ENCODE data around the gene ZNF225.
"Not testable (repeated sequence)": the region's sequence is repeated elsewhere in the genome, so short reads cannot be mapped to it uniquely, and the experiment has no call there.

Gene ZNF225

GRCh38 chr19:44113138-44113783 is at the start of gene ZNF225:
TSS of gene ZNF225 (plus strand) at chr19:44113399. CDS start at chr19:44115828, 2,429 bp downstream.
- peak; percentile 68 to 99 (median 97) for DNase-seq

GRCh38 chr19:44066305-44066704 is 46.9 kb upstream of the ZNF225 start:
- DNase-seq: no peak

- DNase-seq: no peak
These were observed 43.8 kb upstream of the ZNF225 start for GRCh38 chr19:44069415-44069814.

- peak; percentile 48 to 95 (median 82) for DNase-seq
These were observed 41.2 kb upstream of the ZNF225 start, which contains the start of gene ZNF284 for GRCh38 chr19:44071824-44072542. TSS of gene ZNF284 (plus strand) at chr19:44072159. CDS start at chr19:44076390, 4,231 bp downstream.

- DNase-seq: no peak
These were observed 40.4 kb upstream of the ZNF225 start for GRCh38 chr19:44072543-44073401.

- no peak for DNase-seq
These were observed 36.9 kb upstream of the ZNF225 start for GRCh38 chr19:44076325-44076724.

GRCh38 chr19:44092108-44092507 is 21.1 kb upstream of the ZNF225 start:
- no peak for DNase-seq

- peak; percentile 55 to 96 (median 88) for DNase-seq
These were observed 19.1 kb upstream of the ZNF225 start, which contains the start of gene ZNF224 for GRCh38 chr19:44093931-44094765. TSS of gene ZNF224 (plus strand) at chr19:44094361. CDS start at chr19:44097874, 3,513 bp downstream.

GRCh38 chr19:44107751-44108150 is 5.4 kb upstream of the ZNF225 start:
- DNase-seq: no peak

- DNase-seq: no peak
These were observed 3.7 kb upstream of the ZNF225 start for GRCh38 chr19:44109458-44109857.

- peak in 12 of 56 donors; percentile 0 to 15 (median 4) for DNase-seq
These were observed 1.2 kb upstream of the ZNF225 start for GRCh38 chr19:44111910-44112463.

GRCh38 chr19:44112802-44113137 is 429 bp upstream of the ZNF225 start:
- DNase-seq: no peak

GRCh38 chr19:44113784-44114390 is 688 bp downstream of the ZNF225 start:
- DNase-seq: peak in 5 of 56 donors; percentile 3 to 13 (median 12)

- DNase-seq: not testable (repeated sequence)
These were observed 8.0 kb downstream of the ZNF225 start for GRCh38 chr19:44121162-44121561.

- DNase-seq: no peak
These were observed 18.8 kb downstream of the ZNF225 start for GRCh38 chr19:44131955-44132354.

- peak; percentile 24 to 93 (median 80) for DNase-seq
These were observed 28.2 kb downstream of the ZNF225 start, which contains the start of gene ZNF234 for GRCh38 chr19:44141191-44142058. TSS of gene ZNF234 (plus strand) at chr19:44141554. CDS start at chr19:44144633, 3,079 bp downstream.

- peak in 4 of 56 donors; percentile 3 to 20 (median 10) for DNase-seq
These were observed 28.8 kb downstream of the ZNF225 start for GRCh38 chr19:44142059-44142433.

- DNase-seq: no peak
These were observed 36.6 kb downstream of the ZNF225 start for GRCh38 chr19:44149776-44150175.

- DNase-seq: no peak
These were observed 38.3 kb downstream of the ZNF225 start for GRCh38 chr19:44151491-44151890.

Measured in amygdala (tissue), 56 donors.